ENCODE results near the gene GLYR1.
A peak's percentile ranks its signal among the peaks of the same experiment; 100 is the strongest.

GLYR1 gene

DNA sequence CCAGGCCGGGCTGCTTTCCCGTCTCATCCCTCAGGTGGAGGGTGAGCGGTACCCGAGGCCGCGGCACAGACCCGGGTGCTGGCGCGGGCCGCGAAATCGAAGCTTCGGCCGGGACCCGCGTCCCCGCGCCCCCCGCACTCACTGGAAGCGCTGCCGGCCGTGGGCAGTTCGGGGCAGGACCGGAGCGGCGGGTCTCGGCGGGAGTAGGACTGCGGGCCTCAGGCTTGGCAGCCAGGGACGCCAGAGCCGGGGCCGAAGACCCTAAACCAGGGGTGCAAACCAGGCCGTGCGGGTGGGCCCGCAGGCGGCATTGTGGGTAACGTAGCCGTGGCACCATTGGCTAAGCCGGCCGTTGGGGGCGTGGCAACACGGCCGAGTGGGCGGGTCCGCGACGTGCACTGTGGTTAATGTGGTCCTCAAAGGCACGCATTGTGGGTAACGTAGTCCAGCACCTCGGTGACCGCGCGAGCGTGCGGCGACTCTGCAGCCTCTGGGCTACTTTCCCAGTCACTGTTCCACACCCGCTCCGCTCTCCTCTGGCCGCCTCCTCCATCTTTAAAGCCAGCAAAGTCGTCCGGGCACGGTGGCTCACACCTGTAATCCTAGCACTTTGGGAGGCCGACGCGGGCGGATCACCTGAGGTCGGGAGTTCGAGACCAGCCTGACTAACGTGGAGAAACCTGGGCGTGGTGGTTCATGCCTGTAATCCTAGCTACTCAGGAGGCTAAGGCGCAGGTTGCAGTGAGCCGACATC is 80.0 kb downstream of the GLYR1 start, which contains the start of gene ZNF500:
Gene ZNF500, minus strand, starts transcription at position 288 of the 754 bp plus-strand sequence. CDS start 1,184 bp downstream, outside the sequence.
- DNase-seq (ENCODE audit: low read depth, low spot score): peak; percentile 95
- TF ChIP-seq CTCF (IDR thresholded peaks at IDR 0.05; ENCODE audit: low read depth, low read length): no peak
- in situ Hi-C loops (cut with HindIII; ENCODE audit: low sequenced_read_pairs): no loop called here
- H3K4me3 ChIP-seq (ENCODE audit: low read depth, low read length): peak within 1 kb of the TSS; percentile 80

DNA sequence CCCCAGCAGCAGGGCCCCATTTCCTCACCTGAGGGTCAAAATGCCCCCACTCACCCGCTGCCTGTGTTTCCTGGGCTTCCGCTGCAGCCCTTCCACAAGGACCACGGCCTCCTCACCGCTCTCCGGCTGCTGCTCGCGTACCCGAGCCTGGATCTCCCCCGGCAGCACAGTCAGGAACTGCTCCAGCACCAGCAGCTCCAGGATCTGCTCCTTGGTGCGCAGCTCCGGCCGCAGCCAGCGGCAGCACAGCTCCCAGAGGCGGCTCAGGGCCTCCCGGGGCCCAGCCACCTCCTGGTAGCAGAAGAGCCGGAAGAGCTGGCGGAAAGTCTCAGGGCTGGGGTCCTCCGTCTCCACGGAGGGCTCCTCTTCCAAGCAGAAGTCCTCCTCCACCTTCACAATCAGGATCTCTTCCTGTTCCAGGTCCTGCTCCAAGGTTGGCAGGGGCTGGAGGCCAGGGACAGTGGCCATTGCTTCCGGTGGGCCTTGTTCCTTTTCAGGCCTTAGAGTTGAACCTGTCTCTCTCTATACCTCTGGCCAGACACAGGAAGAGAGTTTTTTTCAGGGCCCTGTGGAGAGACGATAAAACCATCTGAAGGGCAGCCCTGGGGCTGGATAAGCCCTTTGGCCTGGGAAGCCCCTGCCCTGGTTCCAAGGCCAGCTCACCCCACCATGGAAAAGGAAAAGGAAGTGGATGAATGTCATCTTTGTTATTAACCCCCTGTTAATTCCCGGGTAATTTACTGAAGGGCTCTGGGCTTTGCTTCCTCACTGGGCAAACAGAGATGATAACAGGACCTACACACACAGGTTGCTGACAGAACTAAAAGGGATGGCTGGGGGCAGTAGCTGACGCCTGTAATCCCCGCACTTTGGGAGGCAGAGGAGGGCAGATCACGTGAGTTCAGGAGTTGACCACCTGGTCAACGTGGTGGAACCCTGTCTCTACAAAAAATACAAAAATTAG is 81.3 kb downstream of the GLYR1 start:
- no peak for TF ChIP-seq CTCF (IDR thresholded peaks at IDR 0.05; ENCODE audit: low read depth, low read length)
- no peak for DNase-seq (ENCODE audit: low read depth, low spot score)
- H3K4me3 ChIP-seq (ENCODE audit: low read depth, low read length): peak overlapping the region; percentile 80
- in situ Hi-C loops (cut with HindIII; ENCODE audit: low sequenced_read_pairs): no loop called here

GRCh38 chr16:4763791-4764190 is 83.3 kb downstream of the GLYR1 start:
- no peak for DNase-seq (ENCODE audit: low read depth, low spot score)
- TF ChIP-seq CTCF (IDR thresholded peaks at IDR 0.05; ENCODE audit: low read depth, low read length): no peak
- no peak overlapping the region for H3K4me3 ChIP-seq (ENCODE audit: low read depth, low read length)
- in situ Hi-C loops (cut with HindIII; ENCODE audit: low sequenced_read_pairs): no loop called here

GRCh38 chr16:4762205-4762604 is 84.9 kb downstream of the GLYR1 start:
- no peak for TF ChIP-seq CTCF (IDR thresholded peaks at IDR 0.05; ENCODE audit: low read depth, low read length)
- H3K4me3 ChIP-seq (ENCODE audit: low read depth, low read length): no peak overlapping the region
- in situ Hi-C loops (cut with HindIII; ENCODE audit: low sequenced_read_pairs): no loop called here
- no peak for DNase-seq (ENCODE audit: low read depth, low spot score)

GRCh38 chr16:4760221-4760910 is 86.7 kb downstream of the GLYR1 start:
- in situ Hi-C loops (cut with HindIII; ENCODE audit: low sequenced_read_pairs): no loop called here
- TF ChIP-seq CTCF (IDR thresholded peaks at IDR 0.05; ENCODE audit: low read depth, low read length): no peak
- DNase-seq (ENCODE audit: low read depth, low spot score): no peak
- no peak overlapping the region for H3K4me3 ChIP-seq (ENCODE audit: low read depth, low read length)

- DNase-seq (ENCODE audit: low read depth, low spot score): no peak
- no peak for TF ChIP-seq CTCF (IDR thresholded peaks at IDR 0.05; ENCODE audit: low read depth, low read length)
- in situ Hi-C loops (cut with HindIII; ENCODE audit: low sequenced_read_pairs): no loop called here
These were observed 91.4 kb downstream of the GLYR1 start for GRCh38 chr16:4755687-4756086.

More at GRCh38 chr16:4755687-4756086, 91.4 kb downstream of the GLYR1 start:
- H3K4me3 ChIP-seq (ENCODE audit: low read depth, low read length): no peak overlapping the region

Data from astrocyte of the spinal cord (primary cell).